IMR-90 (cell line): ENCODE data around the gene COX6A2. TPM values are rescaled to one million over a fixed set of nuclear protein-coding genes. Genes with fewer than 3 reads are reported as not detected.

Experiments
- ATAC-seq: fragments of 200-7000 bp; cut with Tn5 transposase; 2 replicates; pipeline ENCODE4 v1.9.1; 2020; ENCODE audit warnings: low read depth, mild to moderate bottlenecking, moderate library complexity
- BruUV-seq: library from RNA; stranded (reverse); fragments of 400-500 nt; replicated peaks from 2 replicates; lab custom pipeline; 2021; lab: Mats Ljungman, UMichigan
- CTCF ChIA-PET: fragments of 300-600 bp; formaldehyde crosslinking; extraction: SDS; loops from one replicate; lab custom pipeline; 2021; ENCODE audit warnings: antibody characterized with exemption; lab: Yijun Ruan, JAX
- POLR2A ChIA-PET: fragments of 300-600 bp; sonication (Branson Sonifier 250); formaldehyde crosslinking; loops from one replicate; lab custom pipeline; 2022; ENCODE audit warnings: antibody characterized with exemption; ENCODE audit not compliant: unreplicated experiment; lab: Charles Lee
- DNase-seq: peaks from one replicate; pipeline ENCODE4 v3.0.0; 2013
- H2AFZ ChIP-seq: replicated peaks from 2 replicates; pipeline ENCODE3; 2013; ENCODE audit warnings: low read length, mild to moderate bottlenecking; ENCODE audit not compliant: poor library complexity
- H2AK5ac ChIP-seq: 2 replicates; pipeline ENCODE4 v1.6.1; 2013; ENCODE audit warnings: low read depth, low read length, inconsistent platforms
- H2AK9ac ChIP-seq: replicated peaks from 2 replicates; pipeline ENCODE3; 2013; ENCODE audit warnings: mild to moderate bottlenecking, low read depth, low read length, moderate library complexity; ENCODE audit not compliant: poor library complexity
- H2BK120ac ChIP-seq: 2 replicates; pipeline ENCODE4 v1.6.1; 2013; ENCODE audit warnings: low read depth, low read length, inconsistent platforms
- H2BK15ac ChIP-seq: 3 replicates; pipeline ENCODE4 v1.6.1; 2013; ENCODE audit warnings: low read depth, low read length, inconsistent platforms
- H2BK20ac ChIP-seq: 2 replicates; pipeline ENCODE4 v1.6.1; 2013; ENCODE audit warnings: low read depth, mild to moderate bottlenecking, inconsistent platforms, low read length, moderate library complexity
- H2BK5ac ChIP-seq: 2 replicates; pipeline ENCODE4 v1.6.1; 2013; ENCODE audit warnings: mild to moderate bottlenecking, low read depth, low read length, inconsistent platforms; ENCODE audit not compliant: poor library complexity, severe bottlenecking
- H3K14ac ChIP-seq: replicated peaks from 2 replicates; pipeline ENCODE4 v1.6.1; 2013; ENCODE audit warnings: low read depth, low read length, inconsistent platforms
- H3K18ac ChIP-seq: 2 replicates; pipeline ENCODE4 v1.6.1; 2013; ENCODE audit warnings: low read depth, low read length, control low read depth
- H3K23ac ChIP-seq: 2 replicates; pipeline ENCODE4 v1.6.1; 2013; ENCODE audit warnings: low read depth, low read length, inconsistent platforms
- H3K27ac ChIP-seq: 2 replicates; pipeline ENCODE4 v1.5.1; 2013; ENCODE audit warnings: mild to moderate bottlenecking, control low read depth, low read length; ENCODE audit not compliant: insufficient read depth
- H3K27me3 ChIP-seq: 2 replicates; pipeline ENCODE4 v1.6.1; 2013; ENCODE audit warnings: low read length; ENCODE audit not compliant: control insufficient read depth, insufficient read depth
- H3K36me3 ChIP-seq: 2 replicates; pipeline ENCODE4 v1.6.1; 2013; ENCODE audit warnings: low read length, mixed read lengths; ENCODE audit not compliant: control insufficient read depth, insufficient read depth
- H3K4ac ChIP-seq: 2 replicates; pipeline ENCODE4 v1.6.1; 2013; ENCODE audit warnings: low read depth, low read length, inconsistent platforms
- H3K4me1 ChIP-seq: 2 replicates; pipeline ENCODE4 v1.6.1; 2013; ENCODE audit warnings: low read length, mixed read lengths; ENCODE audit not compliant: control insufficient read depth, insufficient read depth
- H3K4me2 ChIP-seq: 2 replicates; pipeline ENCODE4 v1.6.1; 2013; ENCODE audit warnings: low read depth, mild to moderate bottlenecking, control low read depth, low read length, moderate library complexity
- H3K4me3 ChIP-seq: 2 replicates; pipeline ENCODE4 v1.5.1; 2013; ENCODE audit warnings: low read depth, mild to moderate bottlenecking, control low read depth, low read length, moderate library complexity; ENCODE audit not compliant: insufficient read depth
- H3K56ac ChIP-seq: 2 replicates; pipeline ENCODE4 v1.6.1; 2013; ENCODE audit warnings: low read length, inconsistent platforms; ENCODE audit not compliant: insufficient read depth; ENCODE audit errors: extremely low read depth
- H3K79me1 ChIP-seq, 2 experiments: 2 replicates each; pipeline ENCODE4 v1.6.1; 2013; ENCODE audit warnings: low read length in 2 of 2, inconsistent platforms in 1 of 2, low read depth in 1 of 2
- H3K9ac ChIP-seq: 2 replicates; pipeline ENCODE4 v1.6.1; 2013; ENCODE audit warnings: low read depth, low read length, control low read depth
- H3K9me1 ChIP-seq: 2 replicates; pipeline ENCODE4 v1.6.1; 2013; ENCODE audit warnings: low read length, inconsistent platforms; ENCODE audit not compliant: insufficient read depth
- H3K9me3 ChIP-seq: 2 replicates; pipeline ENCODE4 v1.6.1; 2013; ENCODE audit warnings: low read length; ENCODE audit not compliant: control insufficient read depth, insufficient read depth
- H4K20me1 ChIP-seq: 2 replicates; pipeline ENCODE4 v1.6.1; 2013; ENCODE audit warnings: low read length, inconsistent platforms; ENCODE audit not compliant: insufficient read depth
- H4K5ac ChIP-seq: 2 replicates; pipeline ENCODE4 v1.6.1; 2013; ENCODE audit warnings: mild to moderate bottlenecking, low read depth, low read length, control low read depth
- H4K8ac ChIP-seq, 2 experiments: 2 replicates each; pipeline ENCODE4 v1.6.1; 2013; ENCODE audit warnings: low read depth in 2 of 2, low read length in 2 of 2, control low read depth in 1 of 2, inconsistent platforms in 1 of 2
- H4K91ac ChIP-seq: 2 replicates; pipeline ENCODE4 v1.6.1; 2013; ENCODE audit warnings: low read depth, low read length, inconsistent platforms; ENCODE audit not compliant: insufficient read depth
- BHLHE40 ChIP-seq: fragments of 150-350 bp; IDR thresholded peaks from 2 replicates; pipeline ENCODE4 v1.6.1; 2016; ENCODE audit warnings: mild to moderate bottlenecking, low read depth, low read length
- CEBPB ChIP-seq: IDR thresholded peaks from 2 replicates; pipeline ENCODE4 v1.6.1; 2012; ENCODE audit warnings: low read depth, low read length, improper control_type of control experiment
- CHD1 ChIP-seq: IDR thresholded peaks from 2 replicates; pipeline ENCODE4 v1.6.1; 2012; ENCODE audit warnings: low read depth, low read length, improper control_type of control experiment
- CTCF ChIP-seq: conservative IDR thresholded peaks from 2 replicates; pipeline ENCODE4 v1.5.1; 2012; ENCODE audit warnings: mild to moderate bottlenecking, low read depth, low read length, improper control_type of control experiment
- ELK1 ChIP-seq: fragments of 150-350 bp; IDR thresholded peaks from 2 replicates; pipeline ENCODE4 v1.6.1; 2016; ENCODE audit warnings: low read depth, mild to moderate bottlenecking, low read length, moderate library complexity, borderline replicate concordance
- FOS ChIP-seq: fragments of 150-350 bp; IDR thresholded peaks from 2 replicates; pipeline ENCODE4 v1.6.1; 2016; ENCODE audit warnings: low read depth, low read length
- MAFK ChIP-seq: IDR thresholded peaks from 2 replicates; pipeline ENCODE4 v1.6.1; 2012; ENCODE audit warnings: low read depth, low read length, improper control_type of control experiment
- MAZ ChIP-seq: IDR thresholded peaks from 2 replicates; pipeline ENCODE4 v1.6.1; 2012; ENCODE audit warnings: low read depth, mild to moderate bottlenecking, low read length, improper control_type of control experiment, moderate library complexity, borderline replicate concordance
- MXI1 ChIP-seq: IDR thresholded peaks from 2 replicates; pipeline ENCODE4 v1.6.1; 2012; ENCODE audit warnings: low read depth, mild to moderate bottlenecking, low read length, moderate library complexity, borderline replicate concordance
- NFE2L2 ChIP-seq: fragments of 150-350 bp; IDR thresholded peaks from 2 replicates; pipeline ENCODE4 v1.6.1; 2016; ENCODE audit warnings: low read depth, mild to moderate bottlenecking, low read length
- POLR2A ChIP-seq: IDR thresholded peaks from 2 replicates; pipeline ENCODE4 v1.6.1; 2012; ENCODE audit warnings: mild to moderate bottlenecking, low read depth, low read length
- RAD21 ChIP-seq: IDR thresholded peaks from 2 replicates; pipeline ENCODE4 v1.6.1; 2012; ENCODE audit warnings: low read length, improper control_type of control experiment
- RCOR1 ChIP-seq: IDR thresholded peaks from 2 replicates; pipeline ENCODE4 v1.6.1; 2012; ENCODE audit warnings: mild to moderate bottlenecking, low read length, improper control_type of control experiment; ENCODE audit not compliant: insufficient replicate concordance
- RFX5 ChIP-seq: IDR thresholded peaks from 2 replicates; pipeline ENCODE4 v1.8.0; 2012; ENCODE audit warnings: low read depth, mild to moderate bottlenecking, low read length, moderate library complexity
- SMC3 ChIP-seq: fragments of 150-350 bp; IDR thresholded peaks from 2 replicates; pipeline ENCODE4 v1.6.1; 2016; ENCODE audit warnings: low read depth, mild to moderate bottlenecking, antibody characterized with exemption, low read length, moderate library complexity
- USF2 ChIP-seq: fragments of 150-350 bp; IDR thresholded peaks from 2 replicates; pipeline ENCODE4 v1.6.1; 2017; ENCODE audit warnings: mild to moderate bottlenecking, antibody characterized with exemption, low read length, low read depth
- WGBS, 2 experiments: methylation state at CpG; one replicate each; pipeline versions ENCODE4 v1.1.5 to v1.1.7; 2013; ENCODE audit warnings: missing lambda C conversion rate in 2 of 2; ENCODE audit not compliant: insufficient read length in 1 of 2; ENCODE audit errors: extremely low coverage in 2 of 2; 5-methylcytosine and 5-hydroxymethylcytosine counted together
- dilution Hi-C: fragments of 300-500 bp; cut with HindIII; formaldehyde crosslinking; loops from one replicate; pipeline ENCODE4 v1.14.3; 2018; ENCODE audit warnings: low sequenced_read_pairs; ENCODE audit not compliant: unreplicated experiment
- in situ Hi-C: fragments of 300-500 bp; cut with MboI; formaldehyde crosslinking; loops from 3 replicates; pipeline ENCODE4 v1.14.3; 2019; ENCODE audit warnings: low sequenced_read_pairs, inconsistent platforms, mixed read lengths
- intact Hi-C: fragments of 100-400 bp; cut with micrococcal nuclease; formaldehyde crosslinking; loops from 2 replicates; pipeline ENCODE4 v1.10.0; 2022
- polyA plus RNA-seq, 3 experiments: library from polyadenylated mRNA; depleted of rRNA; stranded (reverse); fragments of >200 nt; gene quantifications; 2 replicates each; pipeline ENCODE4 v1.2.3, GENCODE V29; 2012; ENCODE audit warnings: low replicate concordance in 1 of 3
- total RNA-seq: library from RNA; depleted of rRNA; stranded (reverse); fragments of >200 nt; gene quantifications from 2 replicates; pipeline ENCODE4 v1.2.3, GENCODE V29; 2012

COX6A2 gene
- total and polyA plus RNA-seq, 2 of the 4 experiments (the other 2 are of a cell fraction), result not detected

- H4K20me1 ChIP-seq, result peaks cover 30% of the 10 kb centered on the region
- H3K4me1 ChIP-seq, result peaks cover 13% of the 10 kb centered on the region
- peak overlapping the region; percentile 87; the same call in 1 of the 2 replicates for H2BK120ac ChIP-seq
- no peak for TF ChIP-seq RCOR1
- no peak for TF ChIP-seq MAZ
- TF ChIP-seq USF2, result no peak
- no peak for TF ChIP-seq ELK1
- TF ChIP-seq CTCF, result no peak
- no peak for TF ChIP-seq CEBPB
- TF ChIP-seq FOS, result no peak
- no peak for TF ChIP-seq POLR2A
- no peak for TF ChIP-seq CHD1
- TF ChIP-seq RAD21, result no peak
- TF ChIP-seq MXI1, result no peak
- TF ChIP-seq NFE2L2, result no peak
- no peak for TF ChIP-seq BHLHE40
- no peak for TF ChIP-seq SMC3
- no peak for TF ChIP-seq RFX5
- no peak for TF ChIP-seq MAFK
- intact Hi-C loops, result no loop called here
- peak overlapping the region; percentile 96 for H3K9ac ChIP-seq
- peak overlapping the region; percentile 100 for H3K4ac ChIP-seq
- H3K18ac ChIP-seq, result peak overlapping the region; percentile 96
- peak overlapping the region; percentile 98 for H2AK9ac ChIP-seq
- no peak overlapping the region for H2BK20ac ChIP-seq
- H3K27ac ChIP-seq, result peak overlapping the region; percentile 88
- no peak overlapping the region for H3K4me3 ChIP-seq
- H3K56ac ChIP-seq, result no peak overlapping the region
- no peaks in the 10 kb centered on the region for H3K9me3 ChIP-seq
- ChIA-PET CTCF (no interaction called here), POLR2A (no interaction called here)
- BruUV-seq, result TSS peak; percentile 51
- peak overlapping the region; percentile 94 to 98 for H4K8ac ChIP-seq
- H2BK5ac ChIP-seq, result peak overlapping the region; percentile 87
- peaks cover 18 to 50% of the 10 kb centered on the region in 2 experiments; a peak in 3 of 4 replicates for H3K79me1 ChIP-seq
- peak overlapping the region; percentile 100 for H3K14ac ChIP-seq
- DNase-seq, result no peak
- H3K4me2 ChIP-seq, result 0 out of 2 replicates have a peak overlapping the region, but pooled peaks have one; percentile 13
- in situ Hi-C loops, result loop anchor here (25.0 kb wide), 1 partner anchor 392 kb away; the partner anchor contains the start of gene ZNF267
- peaks cover 22% of the 10 kb centered on the region; the same call in 1 of the 2 replicates for H3K9me1 ChIP-seq
- H2BK15ac ChIP-seq, result no peak overlapping the region
- dilution Hi-C loops, result no loop called here
- peak overlapping the region; percentile 99 for H2AK5ac ChIP-seq
- peak overlapping the region; percentile 99 for H4K5ac ChIP-seq
- H3K36me3 ChIP-seq, result peaks cover 38% of the 10 kb centered on the region
- peak overlapping the region; percentile 98 for H3K23ac ChIP-seq
- no peaks in the 10 kb centered on the region for H3K27me3 ChIP-seq
- no peak overlapping the region for H2AFZ ChIP-seq
- no peak for ATAC-seq
- no CpG with 5 or more reads among the region's 3 CpGs for WGBS, 2 experiments
- H4K91ac ChIP-seq, result peak overlapping the region; percentile 98
Measured at GRCh38 chr16:31470615-31471014, 42.5 kb upstream of the COX6A2 start.
